ENCODE measurements around the gene STPG1. TPM values are rescaled to one million over a fixed set of nuclear protein-coding genes. Genes with fewer than 3 reads are reported as not detected.
A peak's percentile ranks its signal among the peaks of the same experiment; 100 is the strongest.

STPG1 gene
- total RNA-seq, 4 donors from 2014 or later, result 2.2 to 7.6 (median 6.1) TPM

- TF ChIP-seq POLR2A (IDR thresholded peaks at IDR 0.05) (no peak), POLR2AphosphoS5 (IDR thresholded peaks at IDR 0.05) (peak; percentile 40), EP300 (IDR thresholded peaks at IDR 0.05) (no peak)
- TF ChIP-seq, protein P1, sequence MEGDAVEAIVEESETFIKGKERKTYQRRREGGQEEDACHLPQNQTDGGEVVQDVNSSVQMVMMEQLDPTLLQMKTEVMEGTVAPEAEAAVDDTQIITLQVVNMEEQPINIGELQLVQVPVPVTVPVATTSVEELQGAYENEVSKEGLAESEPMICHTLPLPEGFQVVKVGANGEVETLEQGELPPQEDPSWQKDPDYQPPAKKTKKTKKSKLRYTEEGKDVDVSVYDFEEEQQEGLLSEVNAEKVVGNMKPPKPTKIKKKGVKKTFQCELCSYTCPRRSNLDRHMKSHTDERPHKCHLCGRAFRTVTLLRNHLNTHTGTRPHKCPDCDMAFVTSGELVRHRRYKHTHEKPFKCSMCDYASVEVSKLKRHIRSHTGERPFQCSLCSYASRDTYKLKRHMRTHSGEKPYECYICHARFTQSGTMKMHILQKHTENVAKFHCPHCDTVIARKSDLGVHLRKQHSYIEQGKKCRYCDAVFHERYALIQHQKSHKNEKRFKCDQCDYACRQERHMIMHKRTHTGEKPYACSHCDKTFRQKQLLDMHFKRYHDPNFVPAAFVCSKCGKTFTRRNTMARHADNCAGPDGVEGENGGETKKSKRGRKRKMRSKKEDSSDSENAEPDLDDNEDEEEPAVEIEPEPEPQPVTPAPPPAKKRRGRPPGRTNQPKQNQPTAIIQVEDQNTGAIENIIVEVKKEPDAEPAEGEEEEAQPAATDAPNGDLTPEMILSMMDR (IDR thresholded peaks at IDR 0.05), result no peak
- H3K27me3 ChIP-seq, result no peaks in the 10 kb centered on the region
- peaks cover 0 to 10% (median 0%) of the 10 kb centered on the region in 3 donors for H3K4me1 ChIP-seq
- 86% methylated on average over 3 of the region's 4 CpGs; no CpG with 5 or more reads in 1 of the 2 donors for WGBS, 2 donors (ENCODE audit: low coverage in 1 of 2)
- peak overlapping the region in 2 of 4 donors; percentile 9 to 56 for H3K27ac ChIP-seq
- H3K4me3 ChIP-seq, result no peak overlapping the region
- H3K9me3 ChIP-seq, result no peaks in the 10 kb centered on the region
- ATAC-seq, result peak; percentile 77
- peaks cover 0 to 41% of the 10 kb centered on the region in 2 donors for H3K36me3 ChIP-seq
Observed at GRCh38 chr1:24362982-24363614, 50.5 kb downstream of the STPG1 start.

DNA sequence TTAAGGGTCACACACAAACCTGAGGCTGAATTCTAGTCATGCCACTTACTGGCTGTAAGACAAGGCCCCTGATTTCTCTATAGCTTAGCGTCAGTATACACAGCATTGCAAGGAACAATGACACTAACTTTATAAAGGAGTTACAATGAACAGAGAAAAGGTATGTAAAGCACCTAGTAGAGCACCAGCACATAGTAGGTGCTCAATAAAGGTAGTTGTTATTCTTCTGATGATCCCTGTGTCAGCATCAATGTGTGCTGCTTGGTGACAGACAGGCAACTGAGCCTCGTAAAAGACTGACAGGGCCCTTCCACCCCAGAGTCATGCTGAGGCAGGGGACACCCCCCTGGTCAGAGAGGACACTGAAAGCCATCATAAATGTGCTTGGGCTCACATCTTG lies 51.2 kb downstream of the STPG1 start:
- Histone ChIP-seq H3K4me3 (no peak overlapping the region), H3K36me3 (peaks cover 0 to 41% of the 10 kb centered on the region in 2 donors), H3K27ac (peak overlapping the region in 2 of 4 donors; percentile 8 to 9), H3K27me3 (no peaks in the 10 kb centered on the region), H3K9me3 (no peaks in the 10 kb centered on the region), H3K4me1 (peaks cover 0 to 10% (median 0%) of the 10 kb centered on the region in 3 donors)
- ATAC-seq, result no peak
- TF ChIP-seq POLR2AphosphoS5 (IDR thresholded peaks at IDR 0.05) (no peak), POLR2A (IDR thresholded peaks at IDR 0.05) (no peak), EP300 (IDR thresholded peaks at IDR 0.05) (no peak)
- TF ChIP-seq, protein P1 (IDR thresholded peaks at IDR 0.05), result no peak
- 92 to 100% methylated on average over 1 to 2 of the region's 2 CpGs for WGBS, 2 donors (ENCODE audit: low coverage in 1 of 2)

GRCh38 chr1:24361811-24362210 lies 51.8 kb downstream of the STPG1 start:
- no peak for ATAC-seq
- Histone ChIP-seq H3K36me3 (peaks cover 0 to 40% of the 10 kb centered on the region in 2 donors), H3K4me1 (peaks cover 0 to 10% (median 0%) of the 10 kb centered on the region in 3 donors), H3K9me3 (no peaks in the 10 kb centered on the region), H3K4me3 (no peak overlapping the region), H3K27ac (no peak overlapping the region), H3K27me3 (no peaks in the 10 kb centered on the region)
- 100% methylated on average over 1 of the region's 3 CpGs; no CpG with 5 or more reads in 1 of the 2 donors for WGBS, 2 donors (ENCODE audit: low coverage in 1 of 2)
- TF ChIP-seq POLR2A (IDR thresholded peaks at IDR 0.05), result no peak
- TF ChIP-seq POLR2AphosphoS5 (IDR thresholded peaks at IDR 0.05), result no peak

DNA sequence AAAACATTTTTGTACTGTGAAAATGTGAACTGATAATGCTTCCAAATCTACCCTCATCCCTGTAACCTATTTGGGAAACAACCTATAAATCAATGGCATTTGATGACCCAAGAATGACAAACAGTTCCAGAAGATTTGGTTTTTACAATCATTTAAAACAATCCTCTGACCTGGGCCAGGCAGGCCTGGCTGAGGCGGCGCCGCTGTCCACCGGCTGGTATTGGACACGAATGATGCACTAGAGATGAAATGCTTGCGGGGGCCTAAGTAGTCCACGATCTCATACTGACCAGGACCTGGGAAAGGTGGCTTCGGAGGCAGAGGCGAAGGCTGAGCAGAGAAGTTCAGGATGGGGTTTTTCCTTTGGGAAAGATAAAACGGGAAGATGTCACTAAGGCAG lies 52.9 kb downstream of the STPG1 start:
- Histone ChIP-seq H3K4me1 (peaks cover 0 to 10% (median 0%) of the 10 kb centered on the region in 3 donors), H3K27ac (no peak overlapping the region), H3K9me3 (no peaks in the 10 kb centered on the region), H3K27me3 (no peaks in the 10 kb centered on the region), H3K4me3 (no peak overlapping the region), H3K36me3 (peaks cover 0 to 38% of the 10 kb centered on the region in 2 donors)
- no peak for ATAC-seq
- TF ChIP-seq, protein P1 (IDR thresholded peaks at IDR 0.05), result no peak
- TF ChIP-seq POLR2AphosphoS5 (IDR thresholded peaks at IDR 0.05) (no peak), POLR2A (IDR thresholded peaks at IDR 0.05) (no peak), EP300 (IDR thresholded peaks at IDR 0.05) (no peak)
- WGBS, 2 donors (ENCODE audit: low coverage in 1 of 2), result 100% methylated on average over 4 of the region's 10 CpGs; no CpG with 5 or more reads in 1 of the 2 donors

- Histone ChIP-seq H3K27me3 (no peaks in the 10 kb centered on the region), H3K36me3 (peaks cover 0 to 38% of the 10 kb centered on the region in 2 donors), H3K27ac (no peak overlapping the region), H3K4me3 (no peak overlapping the region), H3K4me1 (no peaks in the 10 kb centered on the region), H3K9me3 (no peaks in the 10 kb centered on the region)
- no peak for ATAC-seq
- no peak for TF ChIP-seq POLR2AphosphoS5 (IDR thresholded peaks at IDR 0.05)
- no peak for TF ChIP-seq EP300 (IDR thresholded peaks at IDR 0.05)
- TF ChIP-seq, protein P1 (IDR thresholded peaks at IDR 0.05), result no peak
- no peak for TF ChIP-seq POLR2A (IDR thresholded peaks at IDR 0.05)
- 85 to 95% methylated on average over 4 to 6 of the region's 7 CpGs for WGBS, 2 donors (ENCODE audit: low coverage in 1 of 2)
Observed at GRCh38 chr1:24357038-24357437, 56.5 kb downstream of the STPG1 start.
